K562 (cell line): Measurements from ENCODE around the gene TESMIN. TPM values are rescaled to one million over a fixed set of nuclear protein-coding genes. Genes with fewer than 3 reads are reported as not detected.

Experiments used
- ATAC-seq: fragments of 200-7000 bp; cut with Tn5 transposase; 3 replicates; pipeline ENCODE4 v1.9.1; 2020; ENCODE audit warnings: moderate library complexity
- BruUV-seq: library from RNA; stranded (reverse); fragments of 400-500 nt; replicated peaks from 2 replicates; lab custom pipeline; 2021; lab: Mats Ljungman, UMichigan
- CTCF ChIA-PET: fragments of 300-600 bp; formaldehyde crosslinking; extraction: SDS; loops from one replicate; lab custom pipeline; 2021; ENCODE audit warnings: low intra/inter-chr PET ratio; lab: Yijun Ruan, JAX
- POLR2A ChIA-PET: fragments of 300-600, 350-650 bp; sonication (Branson Sonifier 250); formaldehyde crosslinking; extraction: SDS; loops from one replicate; lab custom pipeline; 2021; ENCODE audit warnings: antibody characterized with exemption, inconsistent platforms; lab: Yijun Ruan, JAX
- DNase-seq, 4 experiments: peaks; one replicate each; pipeline versions ENCODE4 v3.0.0 to v3.0.0-alpha.2; 2011 to 2018; ENCODE audit warnings: low spot score in 3 of 4, mixed read lengths in 3 of 4; ENCODE audit errors: extremely low read depth in 1 of 4
- FAIRE-seq: peaks from 2 replicates; lab custom pipeline; 2011; peaks lifted over from hg19 to GRCh38; lab: Jason Lieb, UNC
- H2AFZ ChIP-seq: 2 replicates; pipeline ENCODE4 v1.6.0; 2011; ENCODE audit warnings: low read depth, low read length, control low read depth, inconsistent platforms
- H3K27ac ChIP-seq: fragments of 200-600 bp; 3 replicates; pipeline ENCODE4 v1.8.0; 2011; ENCODE audit warnings: low read depth, mild to moderate bottlenecking, control low read depth, inconsistent platforms, low read length, moderate library complexity, mixed read lengths; ENCODE audit errors: extremely low read depth
- H3K27me3 ChIP-seq, 2 experiments: fragments of 300-600 bp in 1 of 2; 2 replicates in 1 of 2; 3 replicates in 1 of 2; pipeline versions ENCODE4 v1.6.0 to v1.8.0; 2011; ENCODE audit warnings: inconsistent platforms in 2 of 2, low read length in 2 of 2, mild to moderate bottlenecking in 1 of 2, mixed read lengths in 1 of 2, moderate library complexity in 1 of 2; ENCODE audit not compliant: control insufficient read depth in 2 of 2, insufficient read depth in 2 of 2
- H3K36me3 ChIP-seq: fragments of 300-600 bp; 3 replicates; pipeline ENCODE4 v1.8.0; 2011; ENCODE audit warnings: mild to moderate bottlenecking, low read length, inconsistent platforms; ENCODE audit not compliant: control insufficient read depth, insufficient read depth
- H3K4me1 ChIP-seq, 2 experiments: fragments of 200-600 bp in 1 of 2; replicated peaks in 1 of 2; 2 replicates in 1 of 2; 3 replicates in 1 of 2; pipeline versions ENCODE4 v1.5.1 to v1.8.0; 2011; ENCODE audit warnings: inconsistent platforms in 2 of 2, low read length in 2 of 2, mild to moderate bottlenecking in 1 of 2, mixed read lengths in 1 of 2, moderate library complexity in 1 of 2; ENCODE audit not compliant: control insufficient read depth in 2 of 2, insufficient read depth in 2 of 2
- H3K4me2 ChIP-seq: 2 replicates; pipeline ENCODE4 v1.6.1; 2011; ENCODE audit warnings: low read length, control low read depth, inconsistent platforms, mixed read lengths; ENCODE audit not compliant: insufficient read depth
- H3K4me3 ChIP-seq: fragments of 200-600 bp; sonication (generic), shearing (Covaris generic); 2 replicates; pipeline ENCODE4 v1.5.1; 2016; ENCODE audit warnings: control low read depth, inconsistent platforms
- H3K79me2 ChIP-seq: fragments of 200-600 bp; 3 replicates; pipeline ENCODE4 v1.8.0; 2011; ENCODE audit warnings: low read length, inconsistent platforms; ENCODE audit not compliant: control insufficient read depth, insufficient read depth
- H3K9ac ChIP-seq, 2 experiments: 2 replicates each; pipeline versions ENCODE4 v1.6.0 to v1.6.1; 2011; ENCODE audit warnings: low read depth in 2 of 2, low read length in 2 of 2, control low read depth in 1 of 2, inconsistent platforms in 1 of 2, mild to moderate bottlenecking in 1 of 2, mixed read lengths in 1 of 2; ENCODE audit not compliant: insufficient read depth in 1 of 2
- H3K9me1 ChIP-seq: one replicate; pipeline ENCODE4 v1.6.0; 2011; ENCODE audit warnings: inconsistent platforms, mild to moderate bottlenecking, low read length, moderate library complexity; ENCODE audit not compliant: control insufficient read depth, insufficient read depth
- H3K9me3 ChIP-seq: replicated peaks from 2 replicates; pipeline ENCODE4 v1.5.1; 2011; ENCODE audit warnings: low read depth, low read length, inconsistent platforms; ENCODE audit not compliant: control insufficient read depth, insufficient read depth
- H4K20me1 ChIP-seq: replicated peaks from 2 replicates; pipeline ENCODE4 v1.6.1; 2011; ENCODE audit warnings: low read length, inconsistent platforms, mixed read lengths; ENCODE audit not compliant: control insufficient read depth, insufficient read depth
- CBX1 ChIP-seq: sonication (generic); IDR thresholded peaks from 2 replicates; pipeline ENCODE4 v1.6.1; 2016; ENCODE audit warnings: antibody characterized with exemption, low read depth, mild to moderate bottlenecking
- E2F3 ChIP-seq: fragments of 250-450 bp; sonication (Bioruptor Pico); IDR thresholded peaks from 2 replicates; pipeline ENCODE4 v1.4.0; 2020; ENCODE audit warnings: mild to moderate bottlenecking
- KLF6 ChIP-seq: fragments of 250-450 bp; sonication (Bioruptor Pico); IDR thresholded peaks from 2 replicates; pipeline ENCODE4 v1.4.0; 2020; ENCODE audit warnings: mild to moderate bottlenecking, moderate library complexity, borderline replicate concordance
- THRAP3 ChIP-seq: fragments of 450-650 bp; IDR thresholded peaks from 2 replicates; pipeline ENCODE4 v1.6.1; 2016; ENCODE audit warnings: mild to moderate bottlenecking, inconsistent platforms, borderline replicate concordance
- ZNF780A ChIP-seq: fragments of 250-450 bp; sonication (Bioruptor Pico); IDR thresholded peaks from 2 replicates; pipeline ENCODE4 v1.5.0; 2021; ENCODE audit warnings: mild to moderate bottlenecking
- WGBS: fragments of 100-300 bp; shearing (Covaris generic); methylation state at CpG from one replicate; pipeline ENCODE4 v1.1.6; 2016; ENCODE audit warnings: low coverage, mixed read lengths; ENCODE audit not compliant: insufficient coverage; ENCODE audit errors: missing lambda C conversion rate; 5-methylcytosine and 5-hydroxymethylcytosine counted together
- in situ Hi-C: fragments of 300-500 bp; cut with MboI; formaldehyde crosslinking; loops from 4 replicates; pipeline ENCODE4 v1.15.0; 2018; ENCODE audit warnings: inconsistent platforms, mixed read lengths
- intact Hi-C: fragments of 100-400 bp; cut with micrococcal nuclease; formaldehyde crosslinking; loops from 2 replicates; pipeline ENCODE4 v1.14.2; 2022
- polyA plus RNA-seq, 8 experiments: library from polyadenylated mRNA; depleted of rRNA in 4 of 8; stranded (reverse) in 5 of 8; unstranded in 3 of 8; fragments of >200 nt; fragmentation: Nextera tagmentation in 2 of 8; fragmentation: Illumina TruSeq in 1 of 8; extraction: Ambion mirVana in 2 of 8; extraction: Trizol in 1 of 8; gene quantifications; 2 replicates each; pipeline versions ENCODE4 v1.2.1 to v1.2.3, GENCODE V29; 2011 to 2014; ENCODE audit warnings: inconsistent platforms in 1 of 8, missing spikeins in 1 of 8
- total RNA-seq, 7 experiments: library from RNA; depleted of rRNA in 6 of 7; stranded (reverse); fragments of >200 nt in 6 of 7; fragmentation: Illumina TruSeq in 2 of 7; extraction: Trizol in 2 of 7; gene quantifications; 2 replicates each; pipeline versions ENCODE4 v1.2.1 to v1.2.3, GENCODE V29; 2011 to 2021; ENCODE audit warnings: low replicate concordance in 1 of 7
- TF ChIP-seq, protein P1 (sequence below): conservative IDR thresholded peaks from 2 replicates; pipeline ENCODE4 v1.6.1; 2011; ENCODE audit warnings: low read depth, mild to moderate bottlenecking, low read length; ENCODE audit not compliant: control insufficient read depth

The TESMIN gene
- total and polyA plus RNA-seq, 9 of the 15 experiments (the other 6 are each of a cell fraction or from before 2014, with no cell fraction given), result 8.9 to 50.5 (median 15.0) TPM

DNA sequence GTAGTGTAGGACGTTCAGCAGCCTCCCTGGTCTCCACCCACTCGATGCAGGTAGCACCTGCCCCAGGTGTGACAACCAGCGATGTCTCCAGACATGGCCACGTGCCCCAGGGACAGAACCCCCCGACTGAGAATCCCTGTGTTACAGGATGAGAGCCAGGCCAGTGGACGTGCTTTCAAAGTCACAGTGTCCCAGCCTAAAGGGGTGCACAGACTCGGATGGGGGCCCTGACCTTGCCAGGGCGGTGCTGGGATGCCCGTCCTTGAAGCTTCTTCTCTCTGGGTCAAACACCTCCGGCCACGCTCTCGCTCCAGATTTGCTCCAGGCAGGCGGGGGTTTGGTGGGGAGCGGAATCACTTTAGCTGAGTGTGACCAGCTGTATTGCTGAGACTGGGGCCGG is 90.3 kb downstream of the TESMIN start:
- H3K4me2 ChIP-seq, result no peak overlapping the region
- no peaks in the 10 kb centered on the region for H3K36me3 ChIP-seq
- no peak for ATAC-seq
- H4K20me1 ChIP-seq, result no peaks in the 10 kb centered on the region; the same call in 1 of the 2 replicates
- DNase-seq, result no peak
- peaks cover 0 to 8% of the 10 kb centered on the region in 2 experiments; a peak in 2 of 5 replicates for H3K4me1 ChIP-seq
- no peak for FAIRE-seq
- intact Hi-C loops, result no loop called here
- peaks cover 43 to 93% of the 10 kb centered on the region in 2 experiments for H3K27me3 ChIP-seq
- H3K9ac ChIP-seq, result no peak overlapping the region
- WGBS, result 4% methylated on average over 15 of the region's 15 CpGs
- TF ChIP-seq CBX1, result no peak
- TF ChIP-seq KLF6 (CRISPR knock-in tag), result no peak
- TF ChIP-seq, protein P1, sequence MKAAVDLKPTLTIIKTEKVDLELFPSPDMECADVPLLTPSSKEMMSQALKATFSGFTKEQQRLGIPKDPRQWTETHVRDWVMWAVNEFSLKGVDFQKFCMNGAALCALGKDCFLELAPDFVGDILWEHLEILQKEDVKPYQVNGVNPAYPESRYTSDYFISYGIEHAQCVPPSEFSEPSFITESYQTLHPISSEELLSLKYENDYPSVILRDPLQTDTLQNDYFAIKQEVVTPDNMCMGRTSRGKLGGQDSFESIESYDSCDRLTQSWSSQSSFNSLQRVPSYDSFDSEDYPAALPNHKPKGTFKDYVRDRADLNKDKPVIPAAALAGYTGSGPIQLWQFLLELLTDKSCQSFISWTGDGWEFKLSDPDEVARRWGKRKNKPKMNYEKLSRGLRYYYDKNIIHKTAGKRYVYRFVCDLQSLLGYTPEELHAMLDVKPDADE, result no peak
- TF ChIP-seq THRAP3, result no peak
- TF ChIP-seq E2F3 (CRISPR knock-in tag), result no peak
- no peak for TF ChIP-seq ZNF780A (CRISPR knock-in tag)
- TF ChIP-seq, all 486 proteins: peak for 0
- H2AFZ ChIP-seq, result no peak overlapping the region
- H3K4me3 ChIP-seq, result no peak overlapping the region
- no peaks in the 10 kb centered on the region for H3K9me1 ChIP-seq
- no peaks in the 10 kb centered on the region for H3K79me2 ChIP-seq
- no TSS peak for BruUV-seq
- no peaks in the 10 kb centered on the region for H3K9me3 ChIP-seq
- POLR2A ChIA-PET, result no interaction called here
- in situ Hi-C loops, result no loop called here
- CTCF ChIA-PET, result no interaction called here
- H3K27ac ChIP-seq, result no peak overlapping the region
